Stimulated activated CD8-positive, alpha-beta memory T cell treated with anti-CD3 and anti-CD28 coated beads, Interleukin-4, amount 100 ng/mL, for 1 hour (primary cell): ENCODE data around the gene LRCH3.
A peak's percentile ranks its signal among the peaks of the same experiment; 100 is the strongest.

Source experiments
- DNase-seq, 2 donors: peaks; one replicate each; pipeline ENCODE4 v3.0.0-alpha.2; 2020; ENCODE audit warnings: low read depth in 2 of 2, low spot score in 1 of 2

Gene LRCH3

DNA sequence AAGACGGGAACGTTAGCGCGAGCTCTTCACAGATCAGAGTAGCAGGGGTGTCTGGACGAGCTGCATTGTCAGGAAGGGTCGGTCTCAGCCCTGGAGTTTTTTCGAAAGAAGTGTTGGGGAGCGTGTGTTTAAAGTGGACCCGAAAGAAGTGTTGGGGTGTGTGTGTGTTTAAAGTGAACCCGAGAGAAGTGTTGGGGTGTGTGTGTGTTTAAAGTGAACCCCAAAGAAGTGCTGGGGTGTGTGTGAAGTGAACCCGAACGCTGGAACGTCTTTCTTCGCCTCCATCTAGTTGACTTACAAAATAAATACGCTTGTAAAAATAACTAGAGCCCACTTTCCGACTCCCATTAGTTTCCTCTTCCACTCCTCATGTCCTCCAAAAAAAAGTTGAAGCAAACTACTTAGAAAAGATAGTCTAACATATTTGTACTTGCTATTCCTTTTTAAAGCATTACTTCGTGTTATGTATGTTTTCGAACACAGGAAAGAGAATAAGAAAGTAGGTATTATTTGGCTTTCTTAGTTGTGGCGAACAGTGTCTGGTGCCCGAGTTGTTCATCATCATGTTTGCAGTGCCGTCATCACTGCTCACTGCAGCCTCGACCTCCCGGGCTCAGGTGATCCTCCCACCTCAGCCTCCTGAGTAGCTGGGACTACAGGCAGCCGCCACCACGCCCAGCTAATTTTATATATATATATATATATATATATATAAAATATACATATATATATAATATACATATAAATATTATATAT lies 1.0 kb downstream of the LRCH3 start:
- peak in 1 of 2 donors; percentile 10 for DNase-seq

DNA sequence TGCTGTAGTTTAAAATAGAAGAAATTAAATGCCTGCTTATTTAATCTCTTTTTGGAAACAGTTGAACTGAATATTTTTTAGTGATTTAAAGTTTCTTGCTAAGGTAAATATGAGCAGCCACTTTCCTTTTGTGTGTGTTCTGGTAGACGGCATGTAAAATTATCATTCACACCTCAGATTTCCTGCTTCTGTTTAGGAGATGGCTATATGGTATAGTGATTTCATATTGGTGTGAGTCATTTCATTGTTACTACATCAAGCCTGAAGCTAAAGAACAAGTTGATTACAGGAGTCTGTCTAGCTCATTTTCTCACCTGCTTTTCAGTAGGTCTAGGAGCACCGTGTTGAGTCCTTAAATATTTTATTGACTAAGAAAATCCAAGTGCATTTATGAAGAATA lies 2.2 kb downstream of the LRCH3 start:
- no peak for DNase-seq

DNA sequence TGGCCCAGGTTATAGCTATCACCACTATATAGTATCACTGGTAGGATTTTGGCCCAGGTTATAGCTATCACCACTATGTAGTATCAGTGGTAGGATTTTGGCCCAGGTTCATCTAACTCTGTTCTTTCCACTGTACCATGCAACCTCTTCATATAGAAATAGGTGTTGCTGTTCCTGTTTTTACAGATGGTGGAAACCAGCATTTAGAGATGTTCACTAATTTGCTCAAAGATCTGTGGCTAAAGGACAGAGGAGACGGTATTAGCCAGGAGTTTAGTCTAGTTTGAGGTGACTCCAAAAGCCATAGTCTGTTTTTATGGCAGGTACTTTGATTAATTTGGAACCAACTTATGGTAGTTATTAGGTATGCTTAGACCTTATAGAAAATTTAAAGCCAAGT lies 3.1 kb downstream of the LRCH3 start:
- no peak for DNase-seq

DNA sequence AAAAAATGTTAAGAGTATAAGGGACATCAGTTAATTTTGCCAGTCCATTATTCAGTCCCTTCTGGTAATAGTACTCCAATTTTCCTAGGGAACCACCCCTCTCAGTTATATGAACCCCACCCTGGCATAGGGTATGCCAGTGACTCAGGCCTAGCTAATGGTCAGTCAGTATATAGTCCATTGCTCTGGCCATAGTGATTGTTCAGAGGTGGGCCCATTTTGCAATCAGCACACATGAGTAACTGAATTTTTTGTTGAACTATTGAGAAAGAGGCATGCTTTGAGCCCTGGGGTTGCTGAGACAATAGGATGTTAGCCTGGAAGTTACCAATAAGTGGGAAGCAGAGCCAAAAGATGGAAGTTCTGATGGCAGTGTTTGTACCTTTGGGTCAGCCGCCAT lies 4.1 kb downstream of the LRCH3 start:
- no peak for DNase-seq

DNA sequence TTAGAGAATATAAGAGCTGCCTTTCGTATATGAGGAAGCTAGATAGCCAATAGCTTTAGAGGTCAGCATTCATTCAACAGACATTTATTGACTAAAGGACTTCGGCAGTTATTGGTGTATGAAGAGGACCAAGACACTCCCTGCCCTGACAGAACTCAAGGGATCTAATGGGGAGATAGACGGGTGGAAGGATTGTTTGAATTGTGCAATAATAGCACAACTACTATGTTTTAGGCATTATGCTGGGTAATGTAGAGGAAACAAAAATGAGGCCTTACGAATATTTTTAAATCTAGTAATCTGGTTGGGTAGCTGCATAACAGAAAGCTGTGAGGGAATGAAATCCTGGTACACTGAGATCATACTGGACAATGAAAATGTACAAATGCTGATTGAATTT lies 5.0 kb downstream of the LRCH3 start:
- no peak for DNase-seq

DNA sequence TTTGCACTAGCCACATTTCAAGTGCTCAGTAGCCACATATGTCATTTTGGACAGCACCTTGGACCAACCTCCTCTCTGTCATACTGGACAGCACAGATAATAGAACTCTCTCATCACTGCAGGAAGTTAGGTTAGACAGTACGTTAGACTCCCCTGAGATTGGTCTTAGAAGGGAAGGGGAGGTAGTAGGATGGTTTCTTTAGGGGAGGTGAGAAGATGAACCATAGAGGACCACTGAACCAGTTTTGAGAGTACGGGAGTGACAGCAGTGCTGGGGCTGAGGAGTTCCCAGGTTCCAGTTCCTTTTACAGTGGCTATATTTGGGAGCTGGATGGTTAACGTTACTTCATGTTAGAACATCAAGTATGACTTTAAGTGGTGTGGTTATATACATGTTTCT lies 7.8 kb downstream of the LRCH3 start:
- no peak for DNase-seq

DNA sequence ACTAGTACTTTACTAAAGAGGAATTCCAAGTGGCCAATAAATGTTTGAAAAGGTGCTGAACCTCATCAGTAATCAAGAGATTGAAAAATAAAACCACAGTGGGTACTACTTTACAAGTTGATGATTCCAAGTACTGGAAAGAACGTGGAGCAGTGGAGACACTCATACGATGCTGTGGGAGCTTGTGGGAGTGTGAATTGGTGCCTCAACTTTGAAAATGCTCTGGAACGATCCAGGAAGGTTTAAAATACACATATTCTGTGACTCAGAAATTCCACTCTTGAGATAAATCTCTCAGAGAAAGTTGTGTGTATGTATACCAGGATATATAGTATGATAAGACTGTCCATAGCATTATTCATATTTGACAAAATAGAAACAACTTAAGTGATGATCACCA lies 9.3 kb downstream of the LRCH3 start:
- no peak for DNase-seq

DNA sequence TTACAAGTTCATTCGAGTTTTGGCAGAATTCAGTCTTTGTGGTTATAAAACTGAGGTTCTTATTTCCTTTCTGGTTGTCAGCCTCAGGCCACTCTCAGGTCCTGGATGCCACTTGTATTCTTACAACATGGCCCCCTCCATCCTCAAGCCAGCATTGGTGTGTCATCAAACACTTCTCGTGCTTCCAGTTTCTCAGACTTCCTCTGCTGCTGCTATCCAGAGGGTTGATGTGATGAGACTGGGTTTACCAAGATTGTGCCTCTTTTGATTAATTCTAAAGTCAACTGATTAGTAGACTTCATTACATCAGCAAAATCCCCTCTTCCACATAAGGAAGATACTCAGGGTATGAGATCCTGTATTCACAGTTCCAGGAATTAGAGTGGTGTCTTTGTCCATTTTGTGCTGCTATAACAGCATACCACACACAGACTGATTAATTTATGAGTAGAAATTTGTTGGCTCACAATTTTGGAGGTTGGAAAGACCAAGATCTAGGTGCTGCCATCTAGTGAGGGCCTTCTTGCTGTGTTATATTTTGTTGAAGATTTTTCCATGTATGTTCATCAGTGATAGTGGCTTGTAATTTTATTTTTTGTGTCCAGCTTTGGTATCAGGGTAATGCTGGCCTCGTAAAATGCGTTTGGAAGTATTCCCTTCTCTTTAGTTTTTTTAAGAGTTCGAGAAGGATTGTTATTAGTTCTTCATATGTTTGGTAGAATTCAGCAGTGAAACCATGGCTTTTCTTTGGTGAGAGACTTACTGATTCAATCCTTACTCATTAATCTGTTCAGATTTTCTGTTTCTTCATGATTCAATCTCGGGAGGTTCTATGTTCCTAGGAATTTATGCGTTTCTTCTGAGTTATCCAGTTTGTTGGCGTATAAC lies 11.1 kb downstream of the LRCH3 start:
- no peak for DNase-seq

DNA sequence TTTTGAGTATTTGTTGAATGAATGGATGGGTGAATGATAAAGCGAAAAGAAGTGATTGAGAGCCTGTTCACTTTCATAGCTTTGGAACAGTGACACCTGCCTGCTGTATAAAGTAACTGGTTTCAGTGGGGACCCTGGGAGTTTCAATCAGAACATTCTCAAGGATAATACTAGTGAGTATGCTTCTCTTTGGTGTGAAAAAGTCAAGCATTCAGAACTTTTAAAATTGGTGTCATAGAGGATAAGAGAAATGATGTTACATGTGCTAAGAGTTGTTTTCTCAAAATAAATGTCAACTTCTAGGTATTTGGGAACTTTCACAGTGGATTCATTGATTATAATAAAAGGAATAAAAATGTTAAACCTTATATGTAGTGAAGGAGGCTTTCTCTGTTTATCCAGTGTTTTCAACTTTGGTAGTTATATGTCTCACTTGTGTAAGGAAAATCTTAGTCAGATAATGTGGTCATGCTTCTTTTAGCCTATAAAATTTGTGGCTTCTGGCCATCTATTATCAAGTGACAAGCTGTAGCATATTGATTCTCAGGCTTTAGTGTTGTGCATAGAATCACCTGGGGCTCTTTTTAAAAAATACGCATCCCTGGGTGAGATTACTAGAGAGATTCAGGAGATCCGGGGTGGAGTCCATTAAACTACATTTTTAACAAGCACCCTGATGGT lies 11.9 kb downstream of the LRCH3 start:
- no peak for DNase-seq

DNA sequence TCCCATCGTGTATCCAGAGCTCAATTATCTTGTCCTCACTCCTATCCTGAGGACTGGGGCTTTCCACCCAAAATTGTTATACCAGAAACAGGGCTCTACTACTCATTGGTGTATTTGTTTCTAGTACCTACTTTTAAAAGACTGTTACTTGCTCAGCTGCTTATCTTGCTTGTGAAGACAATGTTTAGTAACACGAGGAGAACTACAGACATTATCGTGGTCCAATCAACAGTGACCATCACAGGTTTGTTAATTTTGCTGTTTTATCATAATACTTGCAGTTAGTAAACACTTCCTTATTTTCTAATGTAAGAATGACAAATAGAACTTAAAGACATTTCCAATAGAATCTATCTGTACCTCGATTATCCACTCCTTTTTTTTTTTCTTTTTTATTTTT lies 13.5 kb downstream of the LRCH3 start:
- DNase-seq, result no peak

DNA sequence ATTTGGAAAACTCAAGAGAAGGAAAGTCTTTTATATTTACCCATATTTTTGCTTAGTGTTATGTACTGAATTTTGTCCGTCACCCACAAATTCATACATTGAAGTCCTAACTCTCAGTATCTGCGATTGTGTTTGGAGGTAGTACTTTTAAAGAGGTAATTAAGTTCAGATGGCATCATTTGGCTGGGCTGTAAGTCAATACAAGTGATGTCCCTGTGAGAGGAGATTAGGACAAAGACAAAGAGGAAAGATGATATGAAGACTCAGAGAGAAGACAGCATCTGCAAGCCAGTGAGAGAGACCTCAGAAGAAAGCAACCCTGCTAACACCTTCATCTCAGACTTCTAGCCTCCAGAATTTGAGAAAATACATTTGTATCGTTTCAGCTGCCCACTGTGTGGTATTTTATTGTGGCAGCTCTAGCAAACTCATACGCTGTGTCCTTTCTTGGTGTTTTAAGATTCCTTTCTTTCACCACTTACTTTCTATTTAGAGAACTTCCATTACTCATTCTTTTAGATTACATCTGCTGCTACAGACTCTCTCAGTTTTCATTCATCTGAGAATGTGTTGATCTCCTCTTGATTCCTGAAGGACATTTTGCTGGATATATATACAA lies 17.0 kb downstream of the LRCH3 start:
- DNase-seq, result no peak

DNA sequence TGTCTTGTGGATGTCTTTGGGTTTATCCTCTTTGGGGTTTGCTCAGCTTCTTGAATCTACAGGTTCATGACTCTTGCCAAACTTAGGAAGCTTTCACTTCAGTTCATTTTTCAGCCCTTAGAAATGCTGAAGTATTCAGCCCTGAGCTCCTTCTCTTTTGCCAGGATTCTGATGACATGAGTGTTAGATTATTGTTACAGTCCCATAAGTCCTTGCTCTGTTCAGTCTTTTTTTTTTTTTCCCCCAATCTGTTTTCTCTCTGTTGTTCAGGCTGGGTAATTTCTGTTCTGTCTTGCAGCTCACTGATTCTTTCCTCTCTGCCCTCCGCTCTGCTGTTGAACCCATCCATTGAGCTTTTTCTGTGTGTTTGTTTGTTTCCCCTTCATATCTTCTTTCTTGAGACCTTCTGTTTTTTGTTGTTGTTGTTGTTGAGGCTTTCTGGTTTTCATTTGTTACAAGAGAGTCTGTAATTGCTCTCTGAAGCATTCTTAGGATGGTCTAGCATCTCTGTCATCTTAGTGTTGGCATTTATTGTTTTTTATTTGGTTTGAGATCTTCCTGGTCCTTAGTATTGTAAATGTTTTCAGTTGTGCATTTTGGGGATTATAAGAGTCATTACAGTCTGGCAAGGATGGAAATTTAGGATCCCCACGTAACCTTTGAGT lies 18.4 kb downstream of the LRCH3 start:
- DNase-seq, result no peak

DNA sequence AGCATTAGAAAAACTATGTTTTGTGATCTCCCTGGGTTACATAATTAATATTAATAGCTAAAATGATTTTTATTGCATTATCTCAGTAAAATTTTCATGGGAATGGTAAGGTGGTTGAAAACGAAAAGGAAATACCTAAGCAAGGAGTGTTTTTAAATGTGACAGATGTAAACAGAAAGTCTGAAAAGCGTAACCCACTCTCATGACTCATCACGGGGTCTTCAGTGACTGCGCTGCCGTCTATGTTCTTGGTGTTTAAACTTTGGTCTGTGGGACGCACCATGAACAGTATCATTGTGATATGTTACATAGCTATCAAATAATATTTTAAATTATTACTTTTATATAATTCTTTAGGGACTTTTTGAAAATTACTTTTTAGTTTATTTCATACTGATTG lies 19.8 kb downstream of the LRCH3 start:
- no peak for DNase-seq

DNA sequence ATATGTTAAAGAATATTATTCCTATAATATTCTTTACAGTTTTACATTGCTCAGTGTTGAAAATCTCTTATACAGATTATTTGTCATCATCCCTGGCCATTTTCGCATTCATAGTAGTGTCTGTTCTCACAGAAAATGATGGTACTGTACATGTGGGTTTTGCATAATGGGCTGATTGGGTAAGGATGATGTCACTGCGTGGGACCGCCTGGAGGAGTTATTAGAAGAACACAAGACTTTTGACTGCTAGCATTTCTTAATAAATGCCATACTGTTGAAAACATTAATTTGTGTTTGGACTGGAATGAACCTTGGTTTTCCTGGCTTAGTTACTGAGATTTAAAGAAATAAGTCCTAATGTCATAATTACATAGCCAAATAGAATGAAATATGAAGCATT lies 20.3 kb downstream of the LRCH3 start:
- no peak for DNase-seq

DNA sequence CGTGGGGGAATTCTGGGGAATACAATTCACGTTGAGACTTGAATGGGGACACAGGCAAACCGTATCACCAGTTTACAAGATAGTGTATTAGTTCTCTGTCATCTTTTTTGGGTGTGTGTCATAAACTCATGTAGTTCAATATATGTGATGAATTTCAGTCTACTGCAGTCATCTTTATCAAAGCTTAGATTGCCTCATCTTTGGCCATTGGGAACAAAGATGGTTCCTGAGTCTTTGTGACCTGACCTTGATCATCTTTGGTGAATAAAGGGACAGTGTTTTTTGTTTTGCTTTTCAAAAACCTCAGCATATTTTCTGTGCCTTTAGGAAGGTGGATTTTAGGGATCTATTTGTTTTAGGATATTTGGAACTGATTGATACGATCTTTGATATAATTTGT lies 23.3 kb downstream of the LRCH3 start:
- DNase-seq, result no peak

DNA sequence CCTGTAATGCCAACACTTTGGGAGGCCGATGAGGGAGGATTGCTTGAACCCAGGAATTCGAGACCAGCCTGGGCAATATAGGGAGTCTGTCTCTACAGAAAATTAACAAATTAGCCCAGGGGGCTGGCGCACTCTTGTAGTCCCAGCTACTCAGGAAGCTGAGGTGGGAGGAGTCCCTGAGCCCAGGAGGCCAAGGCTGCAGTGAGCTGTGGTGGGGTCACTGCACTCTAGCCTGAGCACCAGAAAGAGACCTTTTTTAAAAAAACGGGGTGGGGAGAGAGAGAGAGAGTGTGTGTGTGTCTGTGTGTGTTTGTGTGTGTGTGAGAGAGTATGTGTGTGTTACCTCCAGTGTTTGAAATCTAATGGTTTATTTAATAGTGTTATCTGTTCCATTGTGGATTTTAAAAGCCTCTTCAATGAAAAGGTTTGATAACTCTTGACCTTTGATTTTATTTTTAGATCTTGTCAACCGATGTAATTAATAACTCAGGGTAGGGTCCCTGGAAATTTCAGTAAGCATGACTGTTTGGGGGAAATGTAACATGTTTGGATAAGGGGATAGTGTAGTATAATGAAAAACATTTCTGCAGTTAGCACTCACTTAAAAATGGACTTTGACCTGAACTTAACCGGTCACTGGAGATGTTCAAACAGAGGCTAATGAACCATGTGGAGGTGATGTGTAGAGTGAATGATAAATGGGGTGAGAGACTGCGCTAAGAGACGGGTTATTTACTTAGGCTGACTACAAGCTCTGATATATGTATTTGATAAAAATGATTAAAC lies 29.7 kb downstream of the LRCH3 start:
- no peak for DNase-seq

DNA sequence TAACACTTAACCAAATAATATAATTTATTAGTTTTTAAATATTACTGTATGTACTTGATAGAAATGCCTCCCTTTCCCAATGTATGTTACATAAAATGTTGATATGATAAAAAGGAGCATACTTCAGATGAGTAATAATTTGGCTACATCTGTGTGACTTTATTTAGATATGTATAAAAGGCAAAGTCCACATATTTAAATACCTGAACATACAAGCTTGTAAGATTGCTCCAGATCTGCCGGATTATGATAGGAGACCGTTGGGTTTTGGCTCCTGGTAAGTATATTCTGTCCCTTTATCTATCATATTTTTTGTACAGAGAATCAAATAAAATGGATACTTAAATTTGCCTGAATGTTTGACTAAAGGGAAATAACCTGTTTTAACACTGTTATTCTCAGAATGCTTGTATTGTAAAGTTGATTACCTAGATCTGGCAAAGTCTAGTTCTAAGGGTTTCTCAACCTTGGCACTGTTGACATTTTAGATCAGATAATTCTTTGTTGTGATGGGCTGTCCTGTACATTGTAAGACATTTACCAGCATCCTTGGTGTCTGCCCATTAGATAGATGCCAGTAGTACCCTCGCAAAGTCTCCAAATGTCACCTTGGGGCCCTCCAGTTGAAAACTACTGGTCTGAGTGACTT lies 38.5 kb downstream of the LRCH3 start:
- DNase-seq, result no peak

DNA sequence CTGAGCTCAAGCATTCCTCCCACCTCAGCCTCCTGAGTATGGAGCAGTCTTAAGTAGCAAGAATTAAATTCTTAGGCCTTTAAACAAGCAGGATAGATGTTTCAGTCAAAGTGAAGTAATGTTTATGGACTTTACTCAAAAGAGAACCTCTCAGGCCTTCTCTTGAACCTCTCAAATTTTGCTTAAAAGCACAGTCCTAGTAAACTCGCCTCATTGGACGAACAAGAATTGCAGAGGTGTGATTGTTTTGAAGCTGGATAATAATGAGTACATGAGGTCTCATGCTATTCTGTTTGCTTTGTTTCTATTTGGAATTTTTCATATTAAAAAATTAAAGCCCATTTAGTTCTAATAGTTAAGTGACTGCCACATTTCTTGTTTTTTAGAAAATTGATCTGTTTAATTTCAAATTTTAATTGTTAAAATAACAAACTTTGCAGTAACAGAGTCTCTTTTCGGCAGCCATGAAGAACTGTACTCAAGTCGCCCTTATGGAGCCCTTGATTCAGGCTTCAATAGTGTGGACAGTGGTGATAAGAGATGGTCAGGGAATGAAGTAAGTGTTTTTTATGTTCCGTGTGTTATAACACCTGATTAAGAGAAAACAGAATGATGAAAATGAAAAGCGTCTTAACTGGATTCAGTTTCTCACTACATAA lies 39.4 kb downstream of the LRCH3 start:
- no peak for DNase-seq

DNA sequence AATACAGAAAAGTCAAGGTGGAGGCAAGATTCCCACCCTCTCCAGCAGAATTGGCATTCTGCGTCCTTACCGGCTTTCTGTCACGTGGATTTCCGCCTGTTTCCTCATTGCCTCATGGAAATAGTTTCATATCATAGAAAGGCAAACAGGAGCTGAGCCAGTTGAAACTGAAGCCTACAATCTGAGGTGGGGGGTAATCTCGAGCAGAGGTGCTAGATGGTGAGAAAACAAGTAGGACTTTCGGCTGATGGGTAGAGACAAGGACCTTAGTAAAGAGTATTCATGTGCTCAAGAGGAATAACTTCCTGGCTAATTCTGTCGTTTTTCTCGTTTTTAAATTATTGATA lies 39.9 kb downstream of the LRCH3 start:
- DNase-seq, result no peak
